ENCODE results near the gene RNASE13.
A peak's percentile ranks its signal among the peaks of the same experiment; 100 is the strongest.
"Not testable (repeated sequence)": the region's sequence is repeated elsewhere in the genome, so short reads cannot be mapped to it uniquely, and the experiment has no call there.

The RNASE13 gene

DNA sequence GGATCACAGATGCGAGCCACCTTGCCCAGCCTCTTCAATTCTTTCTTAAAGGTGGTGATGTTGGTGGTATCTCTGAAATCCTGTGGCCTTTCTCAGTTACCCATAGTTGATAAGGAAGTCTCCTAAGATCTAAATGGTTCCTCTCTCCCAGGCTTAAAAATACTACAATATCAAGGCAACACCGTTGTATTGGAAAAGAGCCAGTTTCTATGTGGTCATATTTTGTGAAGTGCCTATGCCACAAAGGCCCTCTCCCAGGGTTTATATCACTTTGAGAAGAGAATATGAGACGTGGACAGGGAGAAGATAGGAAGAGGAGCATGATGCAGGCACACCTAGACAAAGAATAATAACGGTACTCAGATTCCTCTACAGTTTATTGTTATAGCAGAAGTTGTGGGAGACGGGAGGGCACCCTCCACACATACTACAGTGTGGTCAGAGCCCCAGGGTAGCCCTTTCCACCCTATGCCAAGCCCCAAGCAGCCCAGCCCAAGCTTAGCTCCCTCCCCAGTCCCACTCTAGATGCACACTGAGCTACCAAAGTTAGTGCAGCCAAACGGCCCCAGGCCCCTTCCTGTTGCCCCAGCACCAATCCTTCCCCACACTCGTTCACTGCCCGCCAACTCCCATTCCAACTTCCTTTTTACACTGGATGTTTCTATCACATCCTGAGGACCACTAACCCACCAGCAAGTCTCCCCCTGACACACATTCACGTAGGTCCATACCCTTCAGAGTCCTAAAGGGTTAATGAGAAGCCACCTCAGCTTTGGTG is 18.0 kb downstream of the RNASE13 start:
- H3K36me3 ChIP-seq, result no peaks in the 10 kb centered on the region
- H3K4me1 ChIP-seq (ENCODE audit: control insufficient read depth in 1 of 2, insufficient read depth in 1 of 2, low read depth in 1 of 2, low read length in 1 of 2), result peaks cover 0 to 5% of the 10 kb centered on the region in 2 experiments
- peaks cover 35% of the 10 kb centered on the region for H3K27me3 ChIP-seq
- TF ChIP-seq, protein P1, sequence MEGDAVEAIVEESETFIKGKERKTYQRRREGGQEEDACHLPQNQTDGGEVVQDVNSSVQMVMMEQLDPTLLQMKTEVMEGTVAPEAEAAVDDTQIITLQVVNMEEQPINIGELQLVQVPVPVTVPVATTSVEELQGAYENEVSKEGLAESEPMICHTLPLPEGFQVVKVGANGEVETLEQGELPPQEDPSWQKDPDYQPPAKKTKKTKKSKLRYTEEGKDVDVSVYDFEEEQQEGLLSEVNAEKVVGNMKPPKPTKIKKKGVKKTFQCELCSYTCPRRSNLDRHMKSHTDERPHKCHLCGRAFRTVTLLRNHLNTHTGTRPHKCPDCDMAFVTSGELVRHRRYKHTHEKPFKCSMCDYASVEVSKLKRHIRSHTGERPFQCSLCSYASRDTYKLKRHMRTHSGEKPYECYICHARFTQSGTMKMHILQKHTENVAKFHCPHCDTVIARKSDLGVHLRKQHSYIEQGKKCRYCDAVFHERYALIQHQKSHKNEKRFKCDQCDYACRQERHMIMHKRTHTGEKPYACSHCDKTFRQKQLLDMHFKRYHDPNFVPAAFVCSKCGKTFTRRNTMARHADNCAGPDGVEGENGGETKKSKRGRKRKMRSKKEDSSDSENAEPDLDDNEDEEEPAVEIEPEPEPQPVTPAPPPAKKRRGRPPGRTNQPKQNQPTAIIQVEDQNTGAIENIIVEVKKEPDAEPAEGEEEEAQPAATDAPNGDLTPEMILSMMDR (IDR thresholded peaks at IDR 0.05), result no peak
- H3K9me3 ChIP-seq, result no peaks in the 10 kb centered on the region
- H3K4me3 ChIP-seq (ENCODE audit: low read depth in 1 of 2, low read length in 1 of 2), result no peak overlapping the region
- H3K27ac ChIP-seq, result no peak overlapping the region

- Histone ChIP-seq H3K27me3 (peaks cover 31% of the 10 kb centered on the region), H3K9me3 (no peaks in the 10 kb centered on the region), H3K4me3 (ENCODE audit: low read depth in 1 of 2, low read length in 1 of 2) (no peak overlapping the region), H3K36me3 (no peaks in the 10 kb centered on the region), H3K27ac (no peak overlapping the region), H3K4me1 (ENCODE audit: control insufficient read depth in 1 of 2, insufficient read depth in 1 of 2, low read depth in 1 of 2, low read length in 1 of 2) (peaks cover 0 to 5% of the 10 kb centered on the region in 2 experiments)
- TF ChIP-seq, protein P1 (IDR thresholded peaks at IDR 0.05), result no peak
Observed at GRCh38 chr14:21015312-21015711, 19.3 kb downstream of the RNASE13 start.

GRCh38 chr14:21014761-21015190 is 19.8 kb downstream of the RNASE13 start:
- H3K4me3 ChIP-seq (ENCODE audit: low read depth in 1 of 2, low read length in 1 of 2), result no peak overlapping the region
- H3K27me3 ChIP-seq, result peaks cover 31% of the 10 kb centered on the region
- TF ChIP-seq, protein P1 (IDR thresholded peaks at IDR 0.05), result peak; percentile 72
- H3K9me3 ChIP-seq, result no peaks in the 10 kb centered on the region
- H3K4me1 ChIP-seq (ENCODE audit: control insufficient read depth in 1 of 2, insufficient read depth in 1 of 2, low read depth in 1 of 2, low read length in 1 of 2), result peaks cover 0 to 5% of the 10 kb centered on the region in 2 experiments
- no peak overlapping the region for H3K27ac ChIP-seq
- H3K36me3 ChIP-seq, result no peaks in the 10 kb centered on the region

GRCh38 chr14:21011136-21011535 is 23.5 kb downstream of the RNASE13 start:
- H3K36me3 ChIP-seq, result no peaks in the 10 kb centered on the region
- no peak overlapping the region for H3K4me3 ChIP-seq (ENCODE audit: low read depth in 1 of 2, low read length in 1 of 2)
- no peak overlapping the region for H3K27ac ChIP-seq
- TF ChIP-seq, protein P1 (IDR thresholded peaks at IDR 0.05), result no peak
- H3K27me3 ChIP-seq, result peaks cover 27% of the 10 kb centered on the region
- no peaks in the 10 kb centered on the region for H3K9me3 ChIP-seq
- H3K4me1 ChIP-seq (ENCODE audit: control insufficient read depth in 1 of 2, insufficient read depth in 1 of 2, low read depth in 1 of 2, low read length in 1 of 2), result peaks cover 0 to 5% of the 10 kb centered on the region in 2 experiments

GRCh38 chr14:21009721-21010120 is 24.9 kb downstream of the RNASE13 start:
- not testable (repeated sequence) for H3K4me3 ChIP-seq (ENCODE audit: low read depth in 1 of 2, low read length in 1 of 2); H3K36me3 ChIP-seq; H3K9me3 ChIP-seq; H3K4me1 ChIP-seq (ENCODE audit: control insufficient read depth in 1 of 2, insufficient read depth in 1 of 2, low read depth in 1 of 2, low read length in 1 of 2); H3K27ac ChIP-seq
- H3K27me3 ChIP-seq, result peaks cover 27% of the 10 kb centered on the region

GRCh38 chr14:21003788-21004346 is 30.7 kb downstream of the RNASE13 start:
- Histone ChIP-seq H3K36me3 (no peaks in the 10 kb centered on the region), H3K4me3 (ENCODE audit: low read depth in 1 of 2, low read length in 1 of 2) (no peak overlapping the region), H3K4me1 (ENCODE audit: control insufficient read depth in 1 of 2, insufficient read depth in 1 of 2, low read depth in 1 of 2, low read length in 1 of 2) (no peaks in the 10 kb centered on the region), H3K9me3 (no peaks in the 10 kb centered on the region), H3K27ac (no peak overlapping the region), H3K27me3 (no peaks in the 10 kb centered on the region)
- TF ChIP-seq, protein P1 (IDR thresholded peaks at IDR 0.05), result no peak
